Putamen (tissue), 1 donor: ENCODE measurements around the gene SPIRE2.
"Not testable (repeated sequence)": the region's sequence is repeated elsewhere in the genome, so short reads cannot be mapped to it uniquely, and the experiment has no call there.

Experiments
- DNase-seq: peaks from one replicate; pipeline ENCODE4 v3.0.0-alpha.2; 2016; ENCODE audit warnings: low spot score

Gene SPIRE2

GRCh38 chr16:89828199-89828869 lies at the start of gene SPIRE2:
Gene SPIRE2, plus strand, starts transcription at chr16:89828475. Its CDS starts 76 bp downstream, at chr16:89828551.
- peak; percentile 33 for DNase-seq

DNA sequence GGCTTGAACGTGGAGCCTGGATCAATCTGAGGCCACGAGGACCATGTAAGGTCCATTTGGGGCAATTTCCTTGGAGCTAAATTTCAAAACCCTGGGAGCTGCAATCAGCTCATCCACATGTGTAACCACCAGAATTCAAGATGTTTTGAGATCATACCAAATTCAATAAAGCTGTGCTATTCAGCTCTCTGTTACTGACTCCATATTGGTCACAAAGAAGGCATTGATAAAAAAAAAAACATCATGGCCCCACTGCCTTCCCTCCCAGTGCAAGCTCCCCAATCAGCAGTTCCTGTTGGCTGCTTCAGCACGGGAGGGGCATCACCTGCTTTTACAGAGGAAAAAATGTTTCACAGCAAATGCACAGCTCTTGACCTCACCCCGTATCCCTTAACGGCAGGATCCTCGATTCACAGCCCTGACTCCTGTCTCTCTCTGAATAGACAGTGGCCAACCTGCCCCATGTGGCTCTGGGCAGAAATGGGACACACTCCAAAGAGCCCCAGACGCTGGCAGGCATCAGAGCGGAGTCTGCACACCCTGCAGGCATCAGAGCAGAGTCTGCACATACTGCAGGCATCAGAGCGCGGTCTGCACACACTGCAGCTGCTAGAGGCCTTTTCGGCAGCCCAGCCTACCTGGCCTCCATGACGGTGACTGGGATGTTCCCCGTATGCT lies 48.9 kb upstream of the SPIRE2 start:
- DNase-seq = no peak

DNA sequence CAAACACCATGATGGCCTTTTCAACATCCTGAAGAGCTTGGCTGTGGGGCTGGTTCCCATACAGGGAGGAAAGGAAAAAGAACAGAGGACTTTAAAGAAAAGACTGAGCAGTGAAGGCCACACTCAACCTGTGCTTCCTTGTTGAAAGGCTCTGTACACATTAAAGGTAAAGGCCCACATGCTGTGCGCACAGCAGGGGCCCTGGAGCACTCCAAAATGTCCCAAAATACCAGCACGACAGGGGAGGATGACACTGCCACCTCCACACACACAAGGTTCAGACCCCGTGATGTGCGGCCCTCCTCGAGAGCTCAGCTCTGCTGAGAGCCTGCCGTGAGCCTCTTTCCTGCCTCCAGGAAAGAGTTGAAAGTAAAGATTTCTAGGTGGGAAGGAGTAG lies 48.4 kb upstream of the SPIRE2 start:
- peak; percentile 25 for DNase-seq

DNA sequence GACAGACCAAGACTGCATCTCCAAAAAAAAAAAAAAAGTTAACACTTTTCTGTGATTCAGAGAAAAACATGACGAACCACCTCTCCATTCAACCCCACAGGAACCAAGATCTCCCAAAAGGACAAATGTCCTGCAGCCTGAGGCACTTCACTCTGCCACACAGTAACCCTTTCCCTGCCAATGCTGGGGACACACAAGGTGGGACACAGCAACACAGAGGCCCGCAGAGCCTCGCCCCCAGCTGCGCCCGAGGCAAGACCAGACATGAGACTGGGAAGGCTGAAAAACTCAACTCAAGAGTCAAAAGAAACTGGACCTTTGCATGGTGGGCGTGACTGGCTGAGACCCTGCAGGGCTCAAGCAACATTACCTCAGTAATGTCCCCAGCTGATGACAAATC lies 45.8 kb upstream of the SPIRE2 start:
- no peak for DNase-seq

GRCh38 chr16:89783952-89784351 lies 44.3 kb upstream of the SPIRE2 start:
- DNase-seq = not testable (repeated sequence)

DNA sequence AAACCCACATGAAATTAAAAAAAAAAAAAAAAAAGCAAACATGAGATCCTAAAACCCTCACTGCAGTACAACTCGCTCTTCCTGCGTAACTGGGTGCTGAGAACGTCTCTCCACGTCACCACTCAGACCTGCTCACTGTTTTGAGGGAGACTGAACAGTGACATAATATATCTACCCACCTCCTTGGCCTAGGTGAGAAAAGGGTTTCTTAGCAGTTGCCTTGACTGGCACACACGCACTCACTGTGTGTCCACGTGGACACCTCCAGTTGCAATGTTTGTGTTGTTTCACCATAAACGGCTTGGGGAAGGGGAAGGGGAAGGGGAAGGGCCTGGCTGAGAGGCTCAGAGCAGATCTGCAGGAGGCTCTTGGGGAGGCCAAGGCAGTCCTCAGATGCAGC lies 43.9 kb upstream of the SPIRE2 start:
- DNase-seq = no peak

- DNase-seq = no peak
These were observed 42.6 kb upstream of the SPIRE2 start for GRCh38 chr16:89785523-89786155.

- no peak for DNase-seq
These were observed 41.6 kb upstream of the SPIRE2 start for GRCh38 chr16:89786474-89787364.

- DNase-seq = no peak
These were observed 40.9 kb upstream of the SPIRE2 start for GRCh38 chr16:89787365-89787805.

GRCh38 chr16:89791278-89791995 lies 36.8 kb upstream of the SPIRE2 start:
- DNase-seq = no peak

DNA sequence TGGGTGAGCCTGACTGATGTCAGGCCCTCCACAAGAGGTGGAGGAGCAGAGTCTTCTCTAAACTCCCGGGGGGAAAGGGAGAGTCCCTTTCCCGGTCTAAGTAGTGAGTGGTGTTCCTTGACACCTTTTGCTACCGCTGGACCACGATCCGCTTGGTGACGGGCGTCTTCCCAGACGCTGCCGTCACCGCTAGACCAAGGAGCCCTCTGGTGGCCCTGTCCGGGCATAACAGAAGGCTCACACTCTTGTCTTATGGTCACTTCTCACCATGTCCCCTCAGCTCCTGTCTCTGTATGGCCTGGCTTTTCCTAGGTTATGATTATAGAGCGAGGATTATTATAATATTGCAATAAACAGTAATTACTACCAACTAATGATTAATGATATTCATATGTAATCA lies 35.2 kb upstream of the SPIRE2 start:
- not testable (repeated sequence) for DNase-seq

- no peak for DNase-seq
These were observed 34.3 kb upstream of the SPIRE2 start for GRCh38 chr16:89793955-89794354.

DNA sequence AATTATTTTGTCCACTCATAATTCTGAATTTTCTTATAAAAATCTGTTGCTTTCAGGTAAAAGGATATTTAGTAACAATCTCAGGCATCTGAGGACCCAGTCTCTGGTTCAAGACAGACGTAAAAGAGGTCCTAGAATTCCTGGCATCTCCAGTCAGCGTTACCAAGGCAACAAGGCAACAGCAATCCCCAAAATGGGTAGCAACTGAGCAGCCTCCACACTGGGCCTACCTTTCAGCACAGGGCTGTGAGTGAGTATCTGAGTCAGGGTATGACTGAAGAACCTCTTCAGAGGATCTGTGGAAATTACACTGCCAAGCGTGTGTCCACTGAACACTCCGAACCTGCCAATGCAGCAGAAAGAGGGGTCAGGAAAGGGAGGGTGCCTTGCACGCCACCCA lies 32.6 kb upstream of the SPIRE2 start:
- DNase-seq = no peak

DNA sequence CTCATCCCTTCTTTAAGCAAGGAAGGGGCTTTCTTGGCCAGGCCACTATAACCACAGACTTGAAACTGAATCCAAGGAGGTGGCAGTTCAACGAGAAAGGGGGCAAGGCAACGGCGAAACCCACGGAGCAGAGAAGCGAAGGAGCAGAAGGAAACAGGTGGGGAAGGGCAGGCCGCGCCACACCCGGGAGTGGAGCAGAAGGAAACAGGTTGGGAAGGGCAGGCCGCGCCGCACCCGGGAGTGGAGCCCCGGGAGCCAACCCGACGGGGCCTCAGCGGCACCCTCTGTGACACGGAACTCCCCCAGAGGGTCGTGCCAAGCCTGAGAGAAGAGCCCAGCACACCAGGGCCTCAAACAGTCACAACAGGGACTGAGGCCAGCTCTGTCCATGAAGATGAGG lies 32.2 kb upstream of the SPIRE2 start:
- DNase-seq = no peak

GRCh38 chr16:89798126-89798525 lies 30.1 kb upstream of the SPIRE2 start:
- no peak for DNase-seq

DNA sequence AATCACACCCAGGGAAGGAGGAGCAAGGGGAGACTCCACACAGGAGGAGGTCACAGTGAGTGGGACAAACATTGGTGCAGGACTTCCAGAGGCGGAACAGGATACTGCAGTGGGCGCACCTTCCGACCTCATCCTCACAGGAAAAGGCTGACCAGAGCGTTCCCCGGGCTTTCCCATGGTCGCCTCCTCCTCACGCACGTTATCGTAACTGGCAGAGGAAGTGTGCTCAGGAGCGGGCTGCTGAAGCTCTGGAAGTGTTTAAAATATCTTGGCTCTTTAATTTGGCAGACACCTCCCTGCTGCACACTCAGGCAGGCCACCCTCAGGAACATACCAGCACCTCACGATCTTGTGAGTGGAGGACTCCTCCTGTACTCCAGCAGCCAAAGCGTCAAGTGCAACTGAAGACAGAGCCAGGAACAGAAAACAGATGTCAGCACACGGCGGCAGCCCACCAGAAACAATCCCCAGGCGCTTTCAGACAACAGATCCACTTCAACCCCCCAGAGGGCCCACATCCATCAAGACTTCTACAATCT lies 29.4 kb upstream of the SPIRE2 start:
- no peak for DNase-seq

- DNase-seq = no peak
These were observed 26.5 kb upstream of the SPIRE2 start for GRCh38 chr16:89801800-89802199.

GRCh38 chr16:89805136-89805905 lies 23.0 kb upstream of the SPIRE2 start:
- DNase-seq = no peak

GRCh38 chr16:89806589-89807193 lies 21.6 kb upstream of the SPIRE2 start:
- not testable (repeated sequence) for DNase-seq

DNA sequence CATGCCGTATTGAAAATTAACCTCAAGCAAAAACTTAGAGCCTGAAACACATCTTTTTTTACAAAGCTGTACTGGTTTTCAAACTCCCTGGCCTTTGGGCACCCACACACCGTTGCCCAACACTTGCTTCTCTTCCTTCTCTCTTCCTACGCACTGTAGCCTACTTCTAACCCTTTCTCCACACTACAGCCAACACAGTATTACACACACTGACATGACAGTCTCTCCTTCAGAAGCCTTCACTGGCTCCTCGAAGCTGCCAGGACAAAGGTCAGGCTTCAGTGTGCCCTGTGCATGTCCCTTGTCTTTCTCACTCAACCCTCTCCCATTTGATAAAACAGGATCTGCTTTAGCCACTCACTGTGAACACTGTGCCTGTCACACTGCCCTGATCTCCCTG lies 19.8 kb upstream of the SPIRE2 start:
- DNase-seq = no peak
